OCI-LY3 (cell line): ENCODE results near the gene SLC39A6.

Experiments used
- H2AFZ ChIP-seq: fragments of 200-600, 300-600 bp; shearing (Covaris generic); 2 replicates; pipeline ENCODE4 v1.6.0; 2014; ENCODE audit warnings: antibody characterized with exemption, low read depth, low read length
- H3K27ac ChIP-seq: fragments of 200-600, 300-600 bp; sonication (generic); 2 replicates; pipeline ENCODE4 v1.5.1; 2014; ENCODE audit warnings: mild to moderate bottlenecking, low read length, moderate library complexity, mixed read lengths
- H3K27me3 ChIP-seq: fragments of 200-600, 300-600 bp; sonication (generic); 2 replicates; pipeline ENCODE4 v1.6.1; 2014; ENCODE audit warnings: low read depth, low read length, mixed read lengths
- H3K36me3 ChIP-seq: fragments of 200-600, 300-600 bp; sonication (generic); replicated peaks from 2 replicates; pipeline ENCODE3; 2014; ENCODE audit warnings: low read depth, low read length, mixed read lengths
- H3K4me1 ChIP-seq: fragments of 300-600, 200-600 bp; sonication (generic); 2 replicates; pipeline ENCODE4 v1.6.1; 2014; ENCODE audit warnings: low read length, mixed read lengths
- H3K4me2 ChIP-seq: fragments of 200-600, 300-600 bp; sonication (generic); 2 replicates; pipeline ENCODE4 v1.6.1; 2014; ENCODE audit warnings: low read length, mixed read lengths
- H3K4me3 ChIP-seq: fragments of 300-600, 200-600 bp; sonication (generic); 2 replicates; pipeline ENCODE4 v1.5.1; 2014; ENCODE audit warnings: antibody characterized with exemption, mild to moderate bottlenecking, low read length, moderate library complexity
- H3K79me2 ChIP-seq: fragments of 300-600, 200-600 bp; shearing (Covaris generic); 2 replicates; pipeline ENCODE4 v1.6.1; 2014; ENCODE audit warnings: mild to moderate bottlenecking, low read length, mixed read lengths
- H3K9ac ChIP-seq: fragments of 300-600, 200-600 bp; shearing (Covaris generic); 2 replicates; pipeline ENCODE4 v1.6.0; 2014; ENCODE audit warnings: mild to moderate bottlenecking, low read length, moderate library complexity
- H3K9me3 ChIP-seq: fragments of 200-600, 300-600 bp; shearing (Covaris generic); 2 replicates; pipeline ENCODE4 v1.6.1; 2014; ENCODE audit warnings: low read length, mixed read lengths; ENCODE audit not compliant: insufficient read depth
- H4K20me1 ChIP-seq: fragments of 200-600, 300-600 bp; sonication (generic); 2 replicates; pipeline ENCODE4 v1.6.1; 2016; ENCODE audit warnings: low read length, mixed read lengths; ENCODE audit not compliant: insufficient read depth
- EZH2phosphoT487 ChIP-seq: fragments of 200-600 bp; shearing (Covaris generic); IDR thresholded peaks from 2 replicates; pipeline ENCODE4 v1.6.1; 2018; ENCODE audit warnings: antibody characterized with exemption, mixed run types, low read depth
- TF ChIP-seq, protein P1 (sequence below): fragments of 200-600, 300-600 bp; sonication (generic); IDR thresholded peaks from 2 replicates; pipeline ENCODE4 v1.5.1; 2014; ENCODE audit warnings: antibody characterized with exemption, low read length, low read depth

Gene SLC39A6

GRCh38 chr18:36143391-36143790 is 14.3 kb upstream of the SLC39A6 start:
- Histone ChIP-seq H3K9me3 (no peaks in the 10 kb centered on the region), H3K9ac (no peak overlapping the region), H3K27me3 (no peaks in the 10 kb centered on the region), H3K4me2 (no peak overlapping the region), H3K4me3 (no peak overlapping the region), H3K79me2 (no peaks in the 10 kb centered on the region), H4K20me1 (no peaks in the 10 kb centered on the region), H2AFZ (no peak overlapping the region), H3K4me1 (peaks cover 5% of the 10 kb centered on the region; the same call in 1 of the 2 replicates), H3K27ac (no peak overlapping the region), H3K36me3 (peaks cover 55% of the 10 kb centered on the region)
- TF ChIP-seq, protein P1, sequence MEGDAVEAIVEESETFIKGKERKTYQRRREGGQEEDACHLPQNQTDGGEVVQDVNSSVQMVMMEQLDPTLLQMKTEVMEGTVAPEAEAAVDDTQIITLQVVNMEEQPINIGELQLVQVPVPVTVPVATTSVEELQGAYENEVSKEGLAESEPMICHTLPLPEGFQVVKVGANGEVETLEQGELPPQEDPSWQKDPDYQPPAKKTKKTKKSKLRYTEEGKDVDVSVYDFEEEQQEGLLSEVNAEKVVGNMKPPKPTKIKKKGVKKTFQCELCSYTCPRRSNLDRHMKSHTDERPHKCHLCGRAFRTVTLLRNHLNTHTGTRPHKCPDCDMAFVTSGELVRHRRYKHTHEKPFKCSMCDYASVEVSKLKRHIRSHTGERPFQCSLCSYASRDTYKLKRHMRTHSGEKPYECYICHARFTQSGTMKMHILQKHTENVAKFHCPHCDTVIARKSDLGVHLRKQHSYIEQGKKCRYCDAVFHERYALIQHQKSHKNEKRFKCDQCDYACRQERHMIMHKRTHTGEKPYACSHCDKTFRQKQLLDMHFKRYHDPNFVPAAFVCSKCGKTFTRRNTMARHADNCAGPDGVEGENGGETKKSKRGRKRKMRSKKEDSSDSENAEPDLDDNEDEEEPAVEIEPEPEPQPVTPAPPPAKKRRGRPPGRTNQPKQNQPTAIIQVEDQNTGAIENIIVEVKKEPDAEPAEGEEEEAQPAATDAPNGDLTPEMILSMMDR, result no peak

DNA sequence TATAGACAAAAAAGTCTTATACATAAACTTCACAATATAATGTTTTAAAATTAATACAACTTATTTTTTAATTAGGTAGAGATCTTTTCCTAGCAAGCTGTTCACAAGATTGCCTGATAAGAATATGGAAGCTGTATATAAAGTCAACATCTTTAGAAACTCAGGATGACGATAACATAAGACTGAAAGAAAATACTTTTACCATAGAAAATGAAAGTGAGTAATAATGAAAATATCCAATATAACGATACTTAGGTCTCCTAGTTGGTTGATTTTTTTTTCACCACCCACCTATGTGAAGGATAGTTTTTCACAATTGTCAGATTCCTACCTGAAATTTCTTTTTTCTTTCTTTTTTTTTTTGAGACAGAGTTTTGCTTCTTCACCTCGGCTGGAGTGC is 13.6 kb upstream of the SLC39A6 start:
- Histone ChIP-seq H3K36me3 (peaks cover 61% of the 10 kb centered on the region), H3K9ac (no peak overlapping the region), H3K4me2 (no peak overlapping the region), H3K9me3 (no peaks in the 10 kb centered on the region), H3K4me1 (peaks cover 5% of the 10 kb centered on the region; the same call in 1 of the 2 replicates), H3K27me3 (no peaks in the 10 kb centered on the region), H3K27ac (no peak overlapping the region), H3K4me3 (no peak overlapping the region), H3K79me2 (no peaks in the 10 kb centered on the region), H2AFZ (no peak overlapping the region), H4K20me1 (no peaks in the 10 kb centered on the region)
- no peak for TF ChIP-seq EZH2phosphoT487
- TF ChIP-seq, protein P1, result no peak

DNA sequence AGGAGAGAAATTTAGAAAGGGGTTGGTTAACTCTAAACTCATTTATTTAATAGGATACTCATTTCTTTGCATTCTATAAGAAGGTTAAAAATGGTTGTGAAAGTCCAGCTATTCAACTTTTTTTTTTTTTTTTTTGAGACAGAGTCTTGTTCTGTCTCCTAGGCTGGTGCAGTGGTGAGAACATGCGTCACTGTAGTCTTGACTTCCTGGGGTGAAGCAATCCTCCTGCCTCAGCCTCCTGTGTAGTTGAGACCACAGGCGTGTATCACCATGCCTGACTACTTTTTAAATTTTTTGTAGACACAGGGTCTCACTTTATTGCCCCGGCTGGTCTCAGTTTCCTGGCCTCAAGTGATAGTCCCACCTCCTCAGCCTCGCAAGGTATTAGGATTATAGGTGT is 12.4 kb upstream of the SLC39A6 start:
- no peak overlapping the region for H3K4me2 ChIP-seq
- H3K27ac ChIP-seq, result no peak overlapping the region
- H3K4me1 ChIP-seq, result peaks cover 5% of the 10 kb centered on the region; the same call in 1 of the 2 replicates
- no peak overlapping the region for H3K4me3 ChIP-seq
- H3K27me3 ChIP-seq, result no peaks in the 10 kb centered on the region
- no peaks in the 10 kb centered on the region for H3K79me2 ChIP-seq
- no peak for TF ChIP-seq EZH2phosphoT487
- TF ChIP-seq, protein P1, result no peak
- H3K36me3 ChIP-seq, result peaks cover 66% of the 10 kb centered on the region
- no peaks in the 10 kb centered on the region for H4K20me1 ChIP-seq
- no peak overlapping the region for H3K9ac ChIP-seq
- no peak overlapping the region for H2AFZ ChIP-seq
- no peaks in the 10 kb centered on the region for H3K9me3 ChIP-seq

- Histone ChIP-seq H2AFZ (no peak overlapping the region), H3K27me3 (no peaks in the 10 kb centered on the region), H3K9ac (no peak overlapping the region), H3K27ac (no peak overlapping the region), H3K36me3 (peaks cover 46% of the 10 kb centered on the region), H3K9me3 (no peaks in the 10 kb centered on the region), H3K79me2 (peaks cover 14% of the 10 kb centered on the region; the same call in 1 of the 2 replicates), H3K4me1 (peaks cover 5% of the 10 kb centered on the region; the same call in 1 of the 2 replicates), H3K4me2 (no peak overlapping the region), H4K20me1 (no peaks in the 10 kb centered on the region), H3K4me3 (no peak overlapping the region)
- TF ChIP-seq EZH2phosphoT487, result no peak
- TF ChIP-seq, protein P1, result no peak
These were observed 10.1 kb upstream of the SLC39A6 start for GRCh38 chr18:36139245-36139644.
